ENCODE data around the gene SORCS1.

SORCS1 gene

GRCh38 chr10:106897719-106898118, 266.8 kb downstream of the SORCS1 start:
- no peak for DNase-seq (ENCODE audit: low read depth)

- DNase-seq (ENCODE audit: low read depth): no peak
Observed at GRCh38 chr10:106894692-106895091, 269.8 kb downstream of the SORCS1 start.

DNA sequence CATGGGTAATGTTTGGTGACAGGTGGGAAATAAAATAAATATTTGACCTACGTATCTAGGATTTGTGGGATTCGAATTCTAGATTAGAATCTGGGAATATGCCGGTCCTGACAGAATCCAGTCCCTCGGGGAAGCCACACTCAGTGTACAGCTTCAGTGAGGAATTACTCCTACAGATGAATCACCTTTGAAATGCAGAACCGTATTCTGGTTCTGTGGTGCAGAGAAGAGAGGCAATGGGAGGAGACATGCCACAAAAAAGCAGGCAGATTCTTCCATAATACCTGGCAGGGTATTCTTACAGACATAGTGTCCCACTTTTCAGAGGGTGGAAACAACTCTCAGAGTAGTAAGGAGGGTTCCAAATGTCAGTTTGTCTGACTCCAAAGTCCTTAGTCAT, 286.9 kb downstream of the SORCS1 start:
- no peak for DNase-seq (ENCODE audit: low read depth)

GRCh38 chr10:106874604-106874889, 290.0 kb downstream of the SORCS1 start:
- no peak for DNase-seq (ENCODE audit: low read depth)

- DNase-seq (ENCODE audit: low read depth): no peak
Observed at GRCh38 chr10:106873770-106874603, 290.5 kb downstream of the SORCS1 start.

DNA sequence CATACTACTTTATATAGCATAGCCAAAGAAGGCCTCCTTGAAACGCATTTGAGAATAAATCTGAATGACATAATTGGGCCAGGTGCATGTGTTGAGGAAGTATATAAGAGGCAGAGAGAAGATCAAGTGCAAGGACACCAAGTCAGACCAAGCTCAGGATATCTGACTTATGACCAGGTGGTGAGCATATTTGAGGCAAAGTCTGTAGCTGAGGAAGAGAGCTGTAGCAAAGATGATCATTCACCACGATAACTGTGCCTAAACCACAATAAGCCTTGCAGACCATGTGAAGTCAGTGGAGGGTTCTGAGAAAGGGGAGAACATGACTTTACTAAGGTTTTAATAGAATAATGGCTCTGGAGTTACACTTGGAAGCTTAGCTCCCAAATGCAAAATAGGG, 292.3 kb downstream of the SORCS1 start:
- no peak for DNase-seq (ENCODE audit: low read depth)

DNA sequence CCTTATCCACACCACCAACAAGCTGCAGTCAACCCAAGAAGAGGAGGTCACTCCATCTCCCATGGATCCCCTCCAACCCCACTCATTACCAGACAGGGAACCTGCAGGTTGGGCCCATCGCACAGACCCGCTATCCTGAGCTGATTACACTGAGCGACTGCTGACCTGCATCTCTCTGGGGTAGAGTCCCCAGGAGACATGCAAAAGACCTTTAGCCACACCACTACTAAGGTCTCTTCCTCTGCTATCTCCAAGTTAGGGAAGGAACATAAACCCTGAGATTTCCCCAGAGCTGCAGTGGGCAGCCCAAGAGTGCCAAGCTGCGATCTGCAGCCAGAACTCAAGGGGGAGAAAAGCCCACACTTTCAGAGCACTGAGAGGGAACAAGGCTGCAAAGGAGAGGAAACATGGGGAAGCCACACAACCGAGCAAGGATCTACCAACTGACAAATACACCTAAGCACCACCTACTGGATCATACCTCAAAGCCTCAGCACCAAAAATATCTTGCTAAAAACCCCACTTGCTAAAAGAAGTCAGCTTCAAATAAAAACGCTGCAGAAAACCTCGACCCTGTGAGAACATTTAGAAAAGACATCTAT, 298.2 kb downstream of the SORCS1 start:
- no peak for DNase-seq (ENCODE audit: low read depth)

GRCh38 chr10:106864031-106864430, 300.5 kb downstream of the SORCS1 start:
- no peak for DNase-seq (ENCODE audit: low read depth)

- no peak for DNase-seq (ENCODE audit: low read depth)
Observed at GRCh38 chr10:106863549-106863948, 301.0 kb downstream of the SORCS1 start.

DNA sequence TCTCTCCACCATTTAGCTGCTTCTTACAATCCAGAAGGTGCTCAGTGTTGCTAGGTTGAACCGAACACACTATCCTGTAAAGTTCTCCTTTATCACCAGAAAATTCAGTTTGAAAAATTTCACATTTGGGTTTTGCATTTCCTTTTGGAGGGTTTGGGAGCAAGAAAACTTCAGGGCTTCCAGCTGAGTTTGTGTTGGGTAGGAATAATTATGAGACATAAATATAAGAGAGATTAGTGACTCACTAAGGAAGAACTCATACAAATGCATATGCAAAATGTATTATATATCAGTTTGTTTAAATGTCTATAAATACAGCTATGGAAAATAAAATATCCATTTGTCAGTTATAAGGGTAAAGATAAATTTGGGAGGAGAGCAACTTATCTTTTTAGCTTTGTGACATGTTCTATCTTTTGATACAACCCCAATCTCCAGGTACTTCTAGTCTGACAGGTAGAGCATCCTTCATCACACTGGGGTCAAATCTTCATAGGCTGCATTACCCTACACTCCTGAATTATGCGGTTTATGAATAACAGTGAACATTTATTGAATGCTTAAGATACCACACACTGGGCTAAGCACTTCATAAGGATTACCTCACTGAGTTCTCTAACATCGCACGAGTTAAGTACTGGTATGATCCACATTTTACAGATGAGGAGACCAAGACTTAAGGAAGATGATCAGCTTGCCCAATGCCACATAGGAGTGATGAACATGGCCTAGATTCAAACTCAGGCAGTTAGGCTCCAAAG, 304.4 kb downstream of the SORCS1 start:
- DNase-seq (ENCODE audit: low read depth): no peak

- no peak for DNase-seq (ENCODE audit: low read depth)
Observed at GRCh38 chr10:106857728-106858127, 306.8 kb downstream of the SORCS1 start.

DNA sequence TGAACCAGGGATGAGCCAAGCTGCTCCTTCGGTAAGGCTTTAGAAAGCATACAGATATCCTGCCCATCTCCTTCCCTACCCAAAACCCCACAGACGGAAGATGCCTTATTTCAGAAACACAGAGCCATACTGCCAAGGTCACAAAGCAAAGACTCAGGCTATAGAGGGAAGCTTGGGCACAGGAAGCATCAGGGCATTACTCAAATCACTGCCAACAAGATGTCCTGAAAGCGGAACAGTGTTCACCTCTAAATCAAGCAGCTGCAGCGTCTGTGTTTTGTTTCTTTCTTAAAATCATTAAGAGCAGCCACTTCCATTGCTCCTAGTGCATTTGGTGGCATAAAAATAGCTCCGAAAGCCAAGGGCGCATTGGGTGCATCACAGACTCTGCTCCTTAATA, 307.3 kb downstream of the SORCS1 start:
- no peak for DNase-seq (ENCODE audit: low read depth)

DNA sequence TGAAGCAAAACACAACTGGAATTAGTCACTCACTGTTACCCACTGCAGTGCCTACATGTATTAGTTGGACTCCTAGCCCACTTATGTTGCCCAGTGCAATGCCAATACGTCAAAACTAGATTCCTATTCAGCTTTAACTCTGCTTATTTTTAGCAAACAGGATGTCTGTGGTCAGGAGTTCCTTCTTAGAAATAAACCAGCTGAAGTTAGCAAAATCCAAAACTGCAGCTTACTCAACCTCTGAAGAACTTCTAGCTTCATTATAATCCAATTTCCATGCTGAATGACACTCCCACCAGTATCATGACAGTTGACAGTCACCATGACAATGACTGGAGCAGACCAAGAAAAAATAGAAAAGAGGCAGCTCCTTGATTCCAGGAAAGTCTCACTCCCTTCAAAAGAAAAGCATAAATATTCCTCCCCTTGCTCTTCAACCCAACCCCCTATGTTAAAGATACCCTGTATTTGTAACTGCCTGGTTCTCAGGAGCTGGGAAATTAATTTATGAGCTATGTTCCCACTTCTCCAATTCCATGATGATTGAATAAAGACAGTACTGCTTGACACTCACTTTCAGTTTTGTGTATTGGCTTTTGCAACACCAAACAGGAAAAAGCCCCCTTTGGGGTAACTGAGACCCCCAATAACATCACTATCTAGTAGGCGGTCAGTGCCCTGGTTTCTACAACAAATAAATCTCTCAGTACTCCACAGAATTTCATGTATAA, 327.4 kb downstream of the SORCS1 start:
- DNase-seq (ENCODE audit: low read depth): no peak

GRCh38 chr10:106832846-106833245, 331.7 kb downstream of the SORCS1 start:
- DNase-seq (ENCODE audit: low read depth): no peak

GRCh38 chr10:106830471-106830870, 334.0 kb downstream of the SORCS1 start:
- DNase-seq (ENCODE audit: low read depth): no peak

DNA sequence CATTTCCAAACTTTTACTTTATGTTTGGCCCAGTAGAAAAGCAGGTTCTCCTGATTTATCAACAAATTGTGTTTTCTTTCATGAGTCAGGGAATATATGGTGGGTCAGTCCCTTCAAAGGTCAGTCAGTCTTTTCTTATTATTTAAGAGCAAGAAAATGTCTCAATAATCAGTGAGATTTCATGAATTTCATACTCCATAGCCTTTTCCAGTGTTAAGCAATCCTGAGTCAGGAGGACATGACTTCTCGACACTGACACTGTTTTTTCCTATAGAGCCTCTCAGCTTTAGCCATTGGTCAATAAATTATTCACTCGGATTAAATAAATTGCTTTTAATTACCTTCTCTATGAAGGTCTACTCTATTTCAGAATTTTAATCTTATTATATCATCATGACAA, 334.5 kb downstream of the SORCS1 start:
- DNase-seq (ENCODE audit: low read depth): no peak

DNA sequence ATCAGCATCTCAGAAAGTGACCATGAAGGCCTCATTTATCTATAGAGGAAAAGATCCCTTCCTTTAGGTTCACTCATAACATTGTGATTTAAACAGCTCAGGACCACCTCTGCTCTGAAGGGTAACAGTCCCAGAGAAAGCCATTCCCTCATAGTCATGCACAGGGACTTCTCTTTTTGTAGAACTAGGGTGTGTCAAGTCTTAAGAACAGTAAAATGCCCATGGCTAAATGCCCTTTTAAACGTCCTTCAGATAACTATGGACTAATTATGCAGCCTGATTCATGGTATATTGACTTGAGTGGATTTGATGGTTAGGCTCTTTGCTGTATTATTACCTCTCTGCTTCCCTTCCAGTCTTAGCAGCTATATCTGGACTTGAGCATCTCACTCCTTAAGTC, 337.8 kb downstream of the SORCS1 start:
- no peak for DNase-seq (ENCODE audit: low read depth)

DNA sequence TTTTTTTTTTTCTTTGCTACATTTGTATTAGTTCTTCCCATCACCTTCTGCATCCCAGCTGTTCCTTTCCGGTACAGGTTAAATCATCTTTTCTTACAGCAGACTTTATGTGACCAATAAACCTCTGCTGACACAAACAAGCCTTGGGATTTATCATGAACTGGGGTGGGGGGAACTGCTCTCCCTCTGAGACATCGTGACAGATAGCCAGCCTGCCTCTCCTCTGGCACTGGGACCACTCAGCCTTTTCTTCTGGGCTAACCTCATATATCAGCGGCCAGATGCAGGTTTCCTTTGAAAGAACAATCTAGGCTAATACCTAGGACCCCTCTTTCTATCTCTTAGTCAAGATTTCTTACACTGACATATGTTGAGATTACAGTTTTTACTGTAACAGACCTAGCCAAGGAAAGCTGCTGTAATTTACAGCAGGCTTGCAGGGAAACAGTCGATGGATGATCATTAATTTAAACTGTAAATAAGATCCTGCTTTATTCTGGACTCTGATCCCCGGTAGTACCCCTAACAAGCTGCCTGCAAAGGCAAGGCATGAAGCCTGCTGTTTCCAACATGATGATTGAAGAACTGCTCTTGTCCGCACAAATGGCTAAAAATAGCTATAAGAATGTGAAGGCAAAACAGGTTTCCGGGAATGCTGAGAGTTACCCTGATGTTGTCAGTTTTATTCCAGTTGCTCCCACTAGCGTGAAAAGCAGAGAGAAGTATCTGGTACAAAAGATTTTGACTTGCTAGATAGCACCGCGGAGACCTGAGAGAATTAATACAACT, 338.7 kb downstream of the SORCS1 start:
- no peak for DNase-seq (ENCODE audit: low read depth)

- DNase-seq (ENCODE audit: low read depth): no peak
Observed at GRCh38 chr10:106820579-106820978, 343.9 kb downstream of the SORCS1 start.

DNA sequence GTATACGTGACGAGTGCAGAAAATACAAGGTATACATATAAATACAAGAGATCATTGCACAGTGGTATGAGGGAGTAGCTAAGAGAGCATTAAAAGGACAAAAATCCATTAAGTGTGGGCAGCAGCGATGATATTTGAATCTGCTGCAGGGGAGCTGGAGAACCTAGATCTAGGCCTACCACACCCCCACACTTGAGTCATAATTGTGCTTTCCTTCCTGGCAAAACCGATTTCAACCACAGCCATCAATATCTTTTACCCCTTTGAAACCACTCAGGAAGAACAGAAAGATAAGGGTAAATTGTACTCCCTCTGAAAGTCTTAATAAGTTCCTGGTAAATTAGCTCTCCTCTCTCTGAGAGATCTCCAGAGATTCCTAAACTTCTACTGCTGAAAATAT, 345.0 kb downstream of the SORCS1 start:
- no peak for DNase-seq (ENCODE audit: low read depth)

DNA sequence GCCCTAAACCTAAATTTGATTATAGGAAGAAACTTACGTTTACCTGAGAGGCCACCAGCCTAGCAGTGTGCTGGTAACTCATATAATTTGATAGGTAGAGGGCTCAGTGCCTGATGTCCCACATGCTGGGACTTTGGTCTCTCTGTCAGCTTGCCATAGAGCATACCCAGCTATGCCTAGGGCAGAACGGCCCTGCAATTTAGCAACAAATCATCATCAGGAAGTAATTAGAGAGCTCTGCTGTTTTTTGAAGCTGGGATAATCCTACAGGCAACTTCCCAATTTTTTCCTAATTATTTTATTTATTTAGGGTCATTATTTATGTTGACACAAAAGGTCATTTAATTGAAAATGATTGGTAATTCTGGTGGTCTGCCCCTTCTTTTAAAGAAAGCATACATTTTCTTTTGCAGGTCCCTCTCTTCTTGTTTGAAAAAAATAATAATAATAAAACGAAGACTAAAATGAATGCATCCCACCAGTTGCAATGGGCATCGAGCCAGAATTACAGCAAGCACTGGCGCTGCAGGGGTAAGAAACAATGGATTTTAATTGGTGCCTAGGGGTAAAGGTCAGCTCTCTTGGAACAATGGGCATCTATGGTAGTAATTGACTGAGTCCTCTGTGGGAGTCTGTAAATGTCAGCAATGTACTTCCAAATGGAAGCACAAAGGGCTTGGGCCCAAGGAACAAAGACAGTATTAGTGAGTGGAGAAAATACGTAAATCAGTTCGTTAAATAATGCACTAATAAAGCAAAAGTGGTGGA, 348.0 kb downstream of the SORCS1 start:
- no peak for DNase-seq (ENCODE audit: low read depth)

All from ELR (cell line).